Activated CD4-positive, alpha-beta T cell treated with anti-CD3 and anti-CD28 coated beads for 24 hours (primary cell): Measurements from ENCODE around the gene EXOC7.
A peak's percentile ranks its signal among the peaks of the same experiment; 100 is the strongest.
"Not testable (repeated sequence)": the region's sequence is repeated elsewhere in the genome, so short reads cannot be mapped to it uniquely, and the experiment has no call there.

ENCODE experiments used
- DNase-seq, 2 donors: peaks; one replicate each; pipeline ENCODE4 v3.0.0-alpha.2; 2020; ENCODE audit warnings: low read depth in 2 of 2

The EXOC7 gene

DNA sequence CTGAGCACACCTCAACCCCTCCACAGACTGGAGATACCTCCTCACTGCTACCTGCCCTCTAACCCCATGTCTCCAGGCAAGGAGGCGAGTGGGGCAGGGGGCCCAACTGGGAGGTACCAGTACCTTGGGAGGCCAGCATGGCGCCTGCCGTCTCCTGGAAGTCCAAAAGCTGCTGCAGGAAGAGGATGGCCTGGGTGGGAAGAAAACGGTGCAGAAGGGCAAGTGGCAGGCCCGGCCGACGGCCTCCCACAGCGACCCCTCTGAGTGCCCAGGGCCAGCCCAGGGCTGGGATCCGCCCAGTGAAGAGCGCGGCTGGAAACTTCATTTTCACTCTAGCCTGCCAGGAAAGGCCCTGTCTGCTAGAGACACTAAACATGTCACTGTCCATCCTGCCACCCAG is 16.1 kb downstream of the EXOC7 start:
- no peak for DNase-seq

DNA sequence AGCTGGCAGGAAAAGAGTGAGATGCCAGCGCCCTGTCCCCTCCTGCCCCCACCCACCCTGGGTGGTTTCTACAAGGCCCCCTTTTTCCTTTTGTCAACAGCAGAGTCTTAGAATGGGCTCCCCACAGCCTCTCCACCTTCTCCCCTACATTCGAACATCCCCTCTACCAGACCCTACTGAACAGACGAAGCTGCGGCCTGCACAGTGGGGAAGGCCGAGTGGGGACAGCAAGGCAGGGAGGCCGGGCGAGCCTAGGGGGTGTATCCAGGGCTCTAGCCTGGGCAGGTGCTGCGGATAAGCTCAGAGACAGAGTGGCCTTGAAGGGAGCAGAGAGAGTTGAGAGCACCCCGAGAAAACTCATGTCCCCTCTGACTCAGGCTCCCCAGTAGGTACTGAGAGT is 17.2 kb downstream of the EXOC7 start:
- DNase-seq: no peak

GRCh38 chr17:76085731-76086366 is 17.7 kb downstream of the EXOC7 start:
- no peak for DNase-seq

DNA sequence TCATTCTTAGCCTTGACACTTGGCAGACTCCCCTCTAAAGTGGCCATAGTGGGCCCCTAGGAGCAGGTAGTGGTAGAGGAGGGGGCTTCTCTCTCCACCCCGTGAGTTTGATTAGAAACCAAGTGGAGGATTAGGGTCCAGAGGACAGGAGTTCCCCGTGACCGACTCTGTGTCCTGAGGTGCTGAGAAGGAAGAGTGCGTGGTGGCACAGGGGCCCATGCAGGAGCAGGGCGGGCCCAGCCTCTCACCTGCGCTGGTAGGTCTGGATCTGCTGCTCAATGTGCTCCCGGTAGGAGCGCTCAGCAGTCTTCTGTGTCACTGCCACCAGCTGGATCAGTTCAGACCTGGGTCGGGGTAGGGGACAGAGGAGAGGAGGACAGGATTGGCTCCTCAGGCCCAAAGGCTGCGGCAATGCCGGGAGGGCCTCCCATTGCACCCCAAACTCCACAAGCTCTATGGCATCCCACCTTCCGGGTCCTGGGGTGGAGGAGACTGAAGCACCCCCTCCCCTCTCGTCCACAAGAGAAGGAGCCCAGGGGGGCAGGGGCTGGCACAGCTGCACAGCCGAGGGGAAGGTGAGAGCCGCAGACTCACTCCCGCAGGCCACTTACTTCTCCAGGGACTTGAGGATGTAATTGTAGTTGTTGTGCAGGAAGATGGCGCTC is 18.4 kb downstream of the EXOC7 start:
- DNase-seq: no peak

DNA sequence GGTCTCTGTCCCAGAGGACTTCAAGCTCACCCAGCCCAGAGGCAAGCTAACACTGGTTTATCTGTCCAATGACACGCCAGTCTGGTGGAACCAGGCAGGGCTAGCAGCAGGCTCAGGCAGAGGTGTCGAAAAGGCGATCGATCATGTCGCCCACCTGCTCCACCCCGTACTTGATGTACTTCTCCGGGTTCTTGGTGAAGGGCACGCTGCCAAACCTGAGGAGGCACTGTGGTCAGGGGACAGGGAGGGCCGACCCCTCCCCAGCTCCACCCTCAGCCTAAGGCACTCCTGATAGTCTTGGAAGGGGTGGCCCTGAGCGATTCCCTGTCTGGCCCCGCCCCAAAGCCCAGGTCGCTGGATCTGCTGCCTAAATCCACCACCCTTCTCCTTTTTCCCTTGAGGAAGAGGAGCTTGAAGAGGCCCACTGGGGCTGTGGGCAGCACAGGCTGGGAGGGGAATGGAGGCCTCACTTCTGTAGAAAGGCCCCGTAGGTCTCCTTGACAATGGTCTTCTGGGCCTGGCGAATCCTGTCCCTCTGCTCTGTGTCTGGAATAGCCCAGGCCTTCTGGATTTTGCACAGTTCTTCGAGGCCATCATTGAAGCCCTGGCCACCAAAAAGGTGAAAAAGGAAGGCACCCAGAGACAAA is 19.9 kb downstream of the EXOC7 start:
- no peak for DNase-seq

- no peak for DNase-seq
Observed at GRCh38 chr17:76082326-76083251, 21.0 kb downstream of the EXOC7 start.

DNA sequence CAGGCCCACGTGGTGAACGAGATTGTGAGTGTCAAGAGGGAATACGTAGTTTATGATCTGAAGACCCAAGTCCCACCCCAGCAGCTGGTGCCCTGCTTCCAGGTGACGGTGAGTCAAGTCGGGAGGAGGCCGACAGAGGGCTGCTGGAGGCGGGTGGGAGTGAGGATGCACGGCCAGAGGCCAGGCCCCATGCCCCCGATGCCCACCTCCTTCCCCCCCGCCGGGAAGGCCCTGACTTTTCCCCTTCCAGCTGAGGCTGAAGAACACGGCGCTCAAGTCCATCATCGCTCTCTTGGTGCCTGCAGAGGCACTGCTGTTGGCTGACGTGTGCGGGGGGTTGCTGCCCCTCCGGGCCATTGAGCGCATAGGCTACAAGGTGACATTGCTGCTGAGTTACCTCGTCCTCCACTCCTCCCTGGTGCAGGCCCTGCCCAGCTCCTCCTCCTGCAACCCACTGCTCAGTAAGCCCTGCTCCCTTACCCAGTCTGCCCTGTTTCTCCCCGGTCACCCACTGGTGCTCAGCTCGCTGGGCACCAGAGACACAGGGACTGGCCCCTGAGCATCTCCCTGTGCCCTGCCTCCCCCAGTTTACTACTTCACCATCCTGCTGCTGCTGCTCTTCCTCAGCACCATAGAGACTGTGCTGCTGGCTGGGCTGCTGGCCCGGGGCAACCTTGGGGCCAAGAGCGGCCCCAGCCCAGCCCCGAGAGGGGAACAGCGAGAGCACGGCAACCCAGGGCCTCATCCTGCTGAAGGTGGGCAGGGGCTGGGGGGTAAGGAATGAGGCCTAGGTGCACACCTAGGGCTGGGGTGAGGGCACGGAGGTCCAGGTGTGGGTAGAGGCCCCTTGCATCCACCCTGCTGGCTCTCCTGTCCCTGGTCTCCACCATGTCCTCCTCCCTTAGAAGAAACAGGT is 22.0 kb downstream of the EXOC7 start:
- DNase-seq: no peak

DNA sequence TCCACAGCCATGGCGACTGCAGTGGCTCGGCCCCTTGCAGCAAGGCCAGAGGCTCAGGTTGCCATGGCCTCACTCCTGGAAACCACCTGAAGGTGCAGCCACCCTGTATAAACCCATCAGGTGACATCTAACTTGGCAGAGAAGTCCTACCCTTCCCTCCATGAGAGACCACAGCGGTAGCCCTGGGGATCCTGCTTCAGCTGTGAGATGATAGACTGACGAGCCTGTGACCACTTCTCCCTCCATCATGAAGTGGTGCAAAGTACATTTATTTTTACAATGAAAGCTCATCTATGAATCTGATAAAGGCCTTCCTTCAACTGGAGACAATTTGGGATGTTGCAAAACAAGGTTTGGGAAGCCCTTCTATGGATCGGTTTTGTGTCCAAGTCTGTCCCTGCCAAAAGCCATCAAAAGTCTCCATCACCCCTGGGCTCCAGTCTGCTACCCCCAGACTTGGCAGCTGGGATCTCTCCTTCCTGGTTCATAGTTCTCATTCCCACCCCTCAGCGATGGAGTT is 22.8 kb downstream of the EXOC7 start:
- no peak for DNase-seq

GRCh38 chr17:76079956-76080767 is 23.4 kb downstream of the EXOC7 start:
- DNase-seq: no peak

DNA sequence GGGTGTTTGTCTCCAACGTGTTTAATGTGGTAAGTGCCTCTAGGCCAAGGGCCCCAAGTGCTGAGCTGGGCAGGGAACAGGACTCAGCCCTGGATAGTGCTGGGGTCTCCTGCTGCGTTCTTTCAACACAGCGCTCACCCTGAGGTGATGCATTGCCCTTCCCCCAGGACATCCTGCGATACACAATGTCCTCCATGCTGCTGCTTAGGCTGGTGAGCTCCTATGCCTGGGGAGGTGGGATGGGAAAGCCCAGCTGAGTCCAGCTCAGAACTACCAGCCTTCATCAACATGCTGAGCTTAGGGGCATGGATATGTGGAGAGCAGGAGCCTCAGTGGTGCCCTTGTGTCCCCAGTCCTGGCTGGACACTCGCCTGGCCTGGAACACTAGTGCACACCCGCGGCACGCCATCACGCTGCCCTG is 24.0 kb downstream of the EXOC7 start:
- no peak for DNase-seq

- no peak for DNase-seq
Observed at GRCh38 chr17:76078860-76079534, 24.6 kb downstream of the EXOC7 start, which contains the start of gene ZACN. Gene ZACN (plus strand): TSS chr17:76079182. CDS start chr17:76079265, 83 bp downstream.

DNA sequence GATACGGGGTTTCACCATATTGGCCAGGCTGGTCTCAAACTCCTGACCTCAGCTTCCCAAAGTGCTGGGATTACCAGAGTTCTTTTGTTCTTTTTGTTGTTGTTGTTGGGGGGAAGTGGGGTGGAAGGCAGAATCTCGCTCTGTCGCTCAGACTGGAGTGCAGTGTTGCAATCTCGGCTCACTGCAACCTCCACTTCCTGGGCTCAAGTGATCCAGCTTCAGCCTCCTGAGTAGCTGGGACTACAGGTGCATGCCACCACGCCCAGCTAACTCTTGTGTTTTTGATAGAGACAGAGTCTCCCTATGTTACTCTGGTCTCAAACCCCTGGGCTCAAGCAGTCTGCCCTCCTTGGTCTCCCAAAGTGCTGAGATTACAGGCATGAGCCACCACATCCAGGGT is 25.2 kb downstream of the EXOC7 start:
- DNase-seq: not testable (repeated sequence)

DNA sequence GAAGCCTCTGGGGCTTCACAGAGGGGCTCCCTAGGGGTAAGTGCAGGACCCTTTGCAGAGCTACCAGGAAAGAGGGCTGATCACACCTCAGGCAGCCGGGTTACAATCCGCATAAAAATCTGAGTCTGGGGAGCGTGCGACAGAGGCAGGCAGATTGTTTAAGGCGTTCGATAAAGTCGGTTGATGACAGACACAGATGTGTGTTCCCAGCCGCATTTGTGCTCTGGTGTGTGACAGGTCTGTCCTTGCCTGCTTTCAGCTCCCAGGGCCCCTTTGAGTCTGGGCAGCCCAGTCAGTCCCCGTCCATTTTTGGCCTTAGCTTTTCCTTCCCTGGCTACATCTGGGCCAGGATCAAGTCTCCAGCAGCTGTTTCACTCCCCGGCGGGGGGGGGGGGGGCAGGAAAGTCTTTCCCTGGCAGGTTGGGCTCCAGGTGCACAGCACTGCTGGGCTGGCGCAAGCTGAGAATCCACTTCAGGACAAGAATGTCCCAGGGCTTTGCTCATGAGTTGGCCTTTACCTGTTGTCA is 25.9 kb downstream of the EXOC7 start:
- DNase-seq: no peak

- DNase-seq: peak in 1 of 2 donors; percentile 17
Observed at GRCh38 chr17:76076765-76077583, 26.6 kb downstream of the EXOC7 start.

GRCh38 chr17:76076146-76076764 is 27.3 kb downstream of the EXOC7 start:
- no peak for DNase-seq

GRCh38 chr17:76075364-76076145 is 28.0 kb downstream of the EXOC7 start:
- DNase-seq: no peak
